ENCODE measurements around the gene VEPH1. TPM values are rescaled to one million over a fixed set of nuclear protein-coding genes. Genes with fewer than 3 reads are reported as not detected.

The VEPH1 gene
- total and polyA plus RNA-seq, 2 donors (not counting 1 experiment from before 2014, with no cell fraction given): not detected

- Histone ChIP-seq H3K9ac (ENCODE audit: low read length) (no peak overlapping the region), H3K4me1 (ENCODE audit: control insufficient read depth in 2 of 2, insufficient read depth in 2 of 2, low read length in 2 of 2) (no peaks in the 10 kb centered on the region), H2AFZ (ENCODE audit: insufficient read depth, low read depth, low read length, poor library complexity, severe bottlenecking) (no peak overlapping the region), H3K27me3 (replicated peaks in 1 of 4; ENCODE audit: control extremely low read depth in 1 of 4, control insufficient read depth in 3 of 4, insufficient read depth in 4 of 4, low read length in 3 of 4) (no peaks in the 10 kb centered on the region), H3K9me3 (ENCODE audit: control extremely low read depth in 1 of 3, control insufficient read depth in 2 of 3, insufficient read depth in 1 of 3, low read length in 2 of 3) (no peaks in the 10 kb centered on the region), H3K79me2 (ENCODE audit: control insufficient read depth, insufficient read depth, low read length) (no peaks in the 10 kb centered on the region), H3K36me3 (replicated peaks in 1 of 2; ENCODE audit: control extremely low read depth in 1 of 2, control insufficient read depth in 1 of 2, extremely low read depth in 1 of 2, insufficient read depth in 2 of 2, low read length in 1 of 2) (no peaks in the 10 kb centered on the region), H4K20me1 (ENCODE audit: control insufficient read depth, insufficient read depth, low read length, poor library complexity, severe bottlenecking) (no peaks in the 10 kb centered on the region), H3K4me2 (replicated peaks; ENCODE audit: low read depth, low read length, poor library complexity, severe bottlenecking) (no peak overlapping the region), H3K4me3 (ENCODE audit: control extremely low read depth in 1 of 5, extremely low read depth in 1 of 5, insufficient read depth in 1 of 5, low read depth in 2 of 5, low read length in 4 of 5) (no peak overlapping the region), H3K27ac (ENCODE audit: low read length in 2 of 2) (no peak overlapping the region)
- Mint-ChIP-seq H3K4me3 (no peak overlapping the region), H3K9me3 (ENCODE audit: insufficient read depth) (no peaks in the 10 kb centered on the region), H3K27ac (no peak overlapping the region), H3K27me3 (peaks cover under 1% of the 10 kb centered on the region), H3K4me1 (no peaks in the 10 kb centered on the region)
- no peak for ATAC-seq (ENCODE audit: low read depth)
- DNase-seq: no peak
- intact Hi-C loops (cut with micrococcal nuclease): no loop called here
- WGBS (ENCODE audit: insufficient coverage): 83% methylated on average over 7 of the region's 9 CpGs
- POLR2A ChIA-PET: no interaction called here
- no peak for TF ChIP-seq EZH2 (IDR thresholded peaks at IDR 0.05; ENCODE audit: borderline replicate concordance, insufficient read depth, low read depth, low read length, poor library complexity, severe bottlenecking)
- no peak for TF ChIP-seq CTCF (IDR thresholded peaks at IDR 0.05)
- CTCF ChIA-PET: interaction anchor here (1.2 to 2.2 kb wide), 3 partner anchors 40 to 901 kb away, joined by 7 to 9 read pairs (median 7); no protein-coding TSS in a partner anchor
Measured at GRCh38 chr3:157533298-157534070, 30.3 kb upstream of the VEPH1 start.

Data from B cell (primary cell).